ENCODE data around the gene VSIG10.

DNA sequence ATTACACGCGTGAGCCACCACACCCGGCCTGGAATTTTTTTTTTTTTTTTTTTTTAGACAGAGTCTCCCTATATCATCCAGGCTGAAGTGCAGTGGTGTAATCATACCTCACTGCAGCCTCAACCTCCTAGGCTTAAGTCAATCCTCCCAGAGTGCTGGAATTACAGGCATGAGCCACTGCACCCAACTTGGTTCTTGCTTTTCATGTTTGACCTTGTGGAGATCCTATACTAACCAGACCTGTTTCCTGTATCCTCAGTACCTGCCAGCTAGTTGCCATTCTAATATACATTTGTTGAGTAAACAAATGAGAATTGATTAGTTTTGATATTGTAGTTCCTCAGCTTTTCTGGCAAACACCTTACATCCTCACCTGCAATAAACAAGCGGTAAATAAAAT lies 3.2 kb upstream of the VSIG10 start:
- TF ChIP-seq, protein P1, sequence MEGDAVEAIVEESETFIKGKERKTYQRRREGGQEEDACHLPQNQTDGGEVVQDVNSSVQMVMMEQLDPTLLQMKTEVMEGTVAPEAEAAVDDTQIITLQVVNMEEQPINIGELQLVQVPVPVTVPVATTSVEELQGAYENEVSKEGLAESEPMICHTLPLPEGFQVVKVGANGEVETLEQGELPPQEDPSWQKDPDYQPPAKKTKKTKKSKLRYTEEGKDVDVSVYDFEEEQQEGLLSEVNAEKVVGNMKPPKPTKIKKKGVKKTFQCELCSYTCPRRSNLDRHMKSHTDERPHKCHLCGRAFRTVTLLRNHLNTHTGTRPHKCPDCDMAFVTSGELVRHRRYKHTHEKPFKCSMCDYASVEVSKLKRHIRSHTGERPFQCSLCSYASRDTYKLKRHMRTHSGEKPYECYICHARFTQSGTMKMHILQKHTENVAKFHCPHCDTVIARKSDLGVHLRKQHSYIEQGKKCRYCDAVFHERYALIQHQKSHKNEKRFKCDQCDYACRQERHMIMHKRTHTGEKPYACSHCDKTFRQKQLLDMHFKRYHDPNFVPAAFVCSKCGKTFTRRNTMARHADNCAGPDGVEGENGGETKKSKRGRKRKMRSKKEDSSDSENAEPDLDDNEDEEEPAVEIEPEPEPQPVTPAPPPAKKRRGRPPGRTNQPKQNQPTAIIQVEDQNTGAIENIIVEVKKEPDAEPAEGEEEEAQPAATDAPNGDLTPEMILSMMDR (IDR thresholded peaks at IDR 0.05 in 4 of 5, conservative IDR thresholded peaks at IDR 0.05 in 1 of 5) = no peak
- no peak for TF ChIP-seq POLR2A (IDR thresholded peaks at IDR 0.05)

Measured in gastrocnemius medialis (tissue), 4 donors.